ENCODE results near the gene CCR5AS.

The CCR5AS gene

GRCh38 chr3:46365737-46366524 lies 40.9 kb downstream of the CCR5AS start:
- Histone ChIP-seq H3K79me2 (ENCODE audit: insufficient read depth, low read depth) (no peaks in the 10 kb centered on the region), H3K4me3 (IDR thresholded peaks at IDR 0.05; ENCODE audit: insufficient read depth, low read depth, low read length) (no peak overlapping the region), H3K27ac (no peak overlapping the region), H3K36me3 (ENCODE audit: insufficient read depth) (no peaks in the 10 kb centered on the region), H3K9ac (no peak overlapping the region), H3K27me3 (ENCODE audit: insufficient read depth, low read depth) (no peaks in the 10 kb centered on the region), H4K20me1 (ENCODE audit: insufficient read depth) (no peaks in the 10 kb centered on the region), H3K4me1 (ENCODE audit: low read depth, poor library complexity, severe bottlenecking) (peaks cover 30% of the 10 kb centered on the region), H2AFZ (ENCODE audit: low read depth) (no peak overlapping the region), H3K4me2 (no peak overlapping the region)
- no peak for TF ChIP-seq CTCF (conservative IDR thresholded peaks at IDR 0.05; ENCODE audit: low read depth, low read length)

- no peaks in the 10 kb centered on the region for H3K79me2 ChIP-seq (ENCODE audit: insufficient read depth, low read depth)
- H3K4me1 ChIP-seq (ENCODE audit: low read depth, poor library complexity, severe bottlenecking): peaks cover 39% of the 10 kb centered on the region
Measured at GRCh38 chr3:46365041-46365440, 41.8 kb downstream of the CCR5AS start.

GRCh38 chr3:46361408-46362283 lies 45.2 kb downstream of the CCR5AS start:
- Histone ChIP-seq H3K27ac (no peak overlapping the region), H2AFZ (ENCODE audit: low read depth) (no peak overlapping the region), H4K20me1 (ENCODE audit: insufficient read depth) (no peaks in the 10 kb centered on the region), H3K4me1 (ENCODE audit: low read depth, poor library complexity, severe bottlenecking) (peaks cover 26% of the 10 kb centered on the region), H3K9ac (no peak overlapping the region), H3K36me3 (ENCODE audit: insufficient read depth) (no peaks in the 10 kb centered on the region), H3K4me2 (no peak overlapping the region), H3K79me2 (ENCODE audit: insufficient read depth, low read depth) (no peaks in the 10 kb centered on the region), H3K27me3 (ENCODE audit: insufficient read depth, low read depth) (no peaks in the 10 kb centered on the region), H3K4me3 (IDR thresholded peaks at IDR 0.05; ENCODE audit: insufficient read depth, low read depth, low read length) (no peak overlapping the region)
- TF ChIP-seq CTCF (conservative IDR thresholded peaks at IDR 0.05; ENCODE audit: low read depth, low read length): no peak

More at GRCh38 chr3:46365041-46365440, 41.8 kb downstream of the CCR5AS start:
- Histone ChIP-seq H3K4me2 (no peak overlapping the region), H3K9ac (no peak overlapping the region), H3K36me3 (ENCODE audit: insufficient read depth) (no peaks in the 10 kb centered on the region), H4K20me1 (ENCODE audit: insufficient read depth) (no peaks in the 10 kb centered on the region), H2AFZ (ENCODE audit: low read depth) (no peak overlapping the region), H3K4me3 (IDR thresholded peaks at IDR 0.05; ENCODE audit: insufficient read depth, low read depth, low read length) (no peak overlapping the region), H3K27ac (no peak overlapping the region), H3K27me3 (ENCODE audit: insufficient read depth, low read depth) (no peaks in the 10 kb centered on the region)
- no peak for TF ChIP-seq CTCF (conservative IDR thresholded peaks at IDR 0.05; ENCODE audit: low read depth, low read length)

GRCh38 chr3:46360907-46361306 lies 46.0 kb downstream of the CCR5AS start:
- Histone ChIP-seq H3K79me2 (ENCODE audit: insufficient read depth, low read depth) (no peaks in the 10 kb centered on the region), H3K9ac (no peak overlapping the region), H2AFZ (ENCODE audit: low read depth) (no peak overlapping the region), H4K20me1 (ENCODE audit: insufficient read depth) (no peaks in the 10 kb centered on the region), H3K27ac (no peak overlapping the region), H3K4me3 (IDR thresholded peaks at IDR 0.05; ENCODE audit: insufficient read depth, low read depth, low read length) (no peak overlapping the region), H3K36me3 (ENCODE audit: insufficient read depth) (no peaks in the 10 kb centered on the region), H3K4me1 (ENCODE audit: low read depth, poor library complexity, severe bottlenecking) (peaks cover 26% of the 10 kb centered on the region), H3K27me3 (ENCODE audit: insufficient read depth, low read depth) (no peaks in the 10 kb centered on the region), H3K4me2 (no peak overlapping the region)
- no peak for TF ChIP-seq CTCF (conservative IDR thresholded peaks at IDR 0.05; ENCODE audit: low read depth, low read length)
